Large intestine (tissue), 3 donors: ENCODE results near the gene KCNC4. TPM values are rescaled to one million over a fixed set of nuclear protein-coding genes. Genes with fewer than 3 reads are reported as not detected.

ENCODE experiments used
- DNase-seq, 2 donors: peaks; one replicate each; pipeline versions ENCODE4 v3.0.0 to v3.0.0-alpha.2; 2013
- H3K27ac ChIP-seq: one replicate; pipeline ENCODE4 v1.5.1; 2013; ENCODE audit warnings: low read length
- H3K27me3 ChIP-seq: 2 replicates; pipeline ENCODE4 v1.6.1; 2013; ENCODE audit warnings: low read length; ENCODE audit not compliant: control insufficient read depth, insufficient read depth
- H3K36me3 ChIP-seq: 2 replicates; pipeline ENCODE4 v1.6.1; 2013; ENCODE audit warnings: low read length; ENCODE audit not compliant: control insufficient read depth, insufficient read depth
- H3K4me1 ChIP-seq: one replicate; pipeline ENCODE4 v1.6.1; 2013; ENCODE audit warnings: low read length; ENCODE audit not compliant: control insufficient read depth, insufficient read depth
- H3K4me3 ChIP-seq: one replicate; pipeline ENCODE4 v1.5.1; 2013; ENCODE audit warnings: low read length
- H3K9me3 ChIP-seq: one replicate; pipeline ENCODE4 v1.6.1; 2013; ENCODE audit warnings: mild to moderate bottlenecking, low read depth, low read length, moderate library complexity; ENCODE audit not compliant: control insufficient read depth
- WGBS: methylation state at CpG from one replicate; pipeline ENCODE4 v1.1.5; 2013; ENCODE audit warnings: low lambda C conversion rate; ENCODE audit not compliant: insufficient coverage; 5-methylcytosine and 5-hydroxymethylcytosine counted together
- polyA plus RNA-seq: library from polyadenylated mRNA; unstranded; fragments of 120-200 nt; gene quantifications from one replicate; pipeline ENCODE4 v1.2.1, GENCODE V29; 2013

Gene KCNC4
- polyA plus RNA-seq, 1 donor = 3.5 TPM

GRCh38 chr1:110223127-110223526, 13.0 kb downstream of the KCNC4 start:
- no peaks in the 10 kb centered on the region for H3K36me3 ChIP-seq
- no peak for DNase-seq
- no peaks in the 10 kb centered on the region for H3K27me3 ChIP-seq
- H3K4me1 ChIP-seq = peaks cover 5% of the 10 kb centered on the region
- WGBS = no CpG with 5 or more reads among the region's 27 CpGs
- H3K27ac ChIP-seq = no peak overlapping the region
- H3K9me3 ChIP-seq = no peaks in the 10 kb centered on the region
- no peak overlapping the region for H3K4me3 ChIP-seq

GRCh38 chr1:110223581-110223980, 13.5 kb downstream of the KCNC4 start:
- Histone ChIP-seq H3K9me3 (no peaks in the 10 kb centered on the region), H3K27me3 (no peaks in the 10 kb centered on the region), H3K36me3 (no peaks in the 10 kb centered on the region), H3K4me1 (peaks cover 5% of the 10 kb centered on the region), H3K4me3 (no peak overlapping the region), H3K27ac (no peak overlapping the region)
- no peak for DNase-seq
- no CpG with 5 or more reads among the region's 17 CpGs for WGBS

DNA sequence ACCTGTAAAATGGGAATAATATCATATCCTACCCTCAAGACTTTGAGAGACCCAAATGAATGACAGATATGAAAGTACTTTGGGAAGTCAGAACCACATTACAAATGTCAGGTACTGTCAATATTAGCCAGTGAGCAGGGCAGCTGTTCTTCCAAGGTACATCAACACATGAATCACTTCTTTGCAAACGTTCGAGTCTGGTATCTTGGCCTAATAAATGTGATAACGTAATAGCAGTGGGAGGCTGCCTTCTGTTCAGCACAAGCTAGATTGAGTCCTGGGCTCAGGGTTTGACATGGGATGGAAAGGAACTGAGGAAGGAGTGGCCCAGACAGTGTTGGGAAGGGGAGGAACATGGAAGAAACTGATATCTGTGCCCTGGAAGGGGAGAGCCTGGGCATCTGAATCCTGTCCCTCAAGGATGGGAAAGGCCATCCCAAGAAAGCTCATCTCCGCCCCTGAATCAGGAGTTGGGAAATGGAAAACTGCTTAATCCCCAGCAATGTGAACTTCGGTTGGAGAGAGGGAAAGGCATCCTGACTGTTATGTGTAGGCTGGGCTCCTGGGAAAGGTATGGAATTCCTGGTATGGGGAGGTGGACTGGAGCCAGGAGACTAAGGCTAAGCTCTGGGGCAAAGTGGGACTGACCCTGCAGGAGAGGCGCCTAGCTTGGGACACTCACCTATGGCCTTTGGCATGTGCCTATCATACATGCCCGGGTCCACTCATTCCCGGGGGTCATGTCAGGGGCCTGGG, 14.3 kb downstream of the KCNC4 start:
- no peaks in the 10 kb centered on the region for H3K27me3 ChIP-seq
- H3K36me3 ChIP-seq = no peaks in the 10 kb centered on the region
- WGBS = no CpG with 5 or more reads among the region's 8 CpGs
- no peak for DNase-seq
- peaks cover 5% of the 10 kb centered on the region for H3K4me1 ChIP-seq
- H3K27ac ChIP-seq = no peak overlapping the region
- no peak overlapping the region for H3K4me3 ChIP-seq
- no peaks in the 10 kb centered on the region for H3K9me3 ChIP-seq

GRCh38 chr1:110225212-110225611, 15.1 kb downstream of the KCNC4 start:
- no CpG with 5 or more reads among the region's 7 CpGs for WGBS
- Histone ChIP-seq H3K36me3 (no peaks in the 10 kb centered on the region), H3K27ac (no peak overlapping the region), H3K4me3 (no peak overlapping the region), H3K27me3 (no peaks in the 10 kb centered on the region), H3K9me3 (no peaks in the 10 kb centered on the region), H3K4me1 (peaks cover 4% of the 10 kb centered on the region)
- peak in 1 of 2 donors; percentile 57 for DNase-seq

DNA sequence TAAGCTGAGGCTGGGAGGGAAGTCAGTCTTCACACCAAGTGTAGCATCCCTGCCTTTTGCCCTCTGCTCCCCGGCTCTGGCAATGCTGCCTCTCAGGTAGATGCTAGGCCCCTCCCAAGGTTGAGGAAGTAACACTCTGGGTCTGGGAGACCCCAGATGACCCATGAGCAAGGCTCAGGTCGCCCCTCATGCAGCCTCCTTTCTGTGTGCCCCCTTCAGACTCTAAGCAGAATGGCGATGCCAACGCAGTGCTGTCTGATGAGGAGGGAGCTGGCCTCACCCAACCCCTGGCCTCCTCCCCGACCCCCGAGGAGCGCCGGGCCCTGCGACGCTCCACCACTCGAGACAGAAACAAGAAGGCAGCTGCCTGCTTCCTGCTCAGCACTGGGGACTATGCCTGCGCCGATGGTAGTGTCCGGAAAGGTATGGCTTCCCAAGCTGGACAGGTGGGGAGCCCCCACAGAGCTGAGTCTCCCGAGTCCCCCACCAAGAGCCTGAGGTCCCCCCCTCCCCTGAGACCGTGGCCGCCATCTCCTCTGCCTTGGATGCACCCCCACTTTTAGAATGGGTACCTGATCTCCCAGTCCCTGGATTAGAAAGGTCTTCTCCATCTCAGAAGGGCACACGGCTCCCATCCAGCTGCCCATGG, 15.8 kb downstream of the KCNC4 start:
- H3K27ac ChIP-seq = no peak overlapping the region
- H3K4me3 ChIP-seq = no peak overlapping the region
- no peaks in the 10 kb centered on the region for H3K27me3 ChIP-seq
- WGBS = no CpG with 5 or more reads among the region's 18 CpGs
- DNase-seq = no peak
- H3K4me1 ChIP-seq = no peaks in the 10 kb centered on the region
- no peaks in the 10 kb centered on the region for H3K9me3 ChIP-seq
- no peaks in the 10 kb centered on the region for H3K36me3 ChIP-seq

GRCh38 chr1:110227774-110228173, 17.7 kb downstream of the KCNC4 start:
- WGBS = no CpG with 5 or more reads among the region's 12 CpGs
- no peaks in the 10 kb centered on the region for H3K4me1 ChIP-seq
- peaks cover 2% of the 10 kb centered on the region for H3K36me3 ChIP-seq
- no peak overlapping the region for H3K27ac ChIP-seq
- no peak overlapping the region for H3K4me3 ChIP-seq
- H3K9me3 ChIP-seq = no peaks in the 10 kb centered on the region
- DNase-seq = no peak
- H3K27me3 ChIP-seq = no peaks in the 10 kb centered on the region

DNA sequence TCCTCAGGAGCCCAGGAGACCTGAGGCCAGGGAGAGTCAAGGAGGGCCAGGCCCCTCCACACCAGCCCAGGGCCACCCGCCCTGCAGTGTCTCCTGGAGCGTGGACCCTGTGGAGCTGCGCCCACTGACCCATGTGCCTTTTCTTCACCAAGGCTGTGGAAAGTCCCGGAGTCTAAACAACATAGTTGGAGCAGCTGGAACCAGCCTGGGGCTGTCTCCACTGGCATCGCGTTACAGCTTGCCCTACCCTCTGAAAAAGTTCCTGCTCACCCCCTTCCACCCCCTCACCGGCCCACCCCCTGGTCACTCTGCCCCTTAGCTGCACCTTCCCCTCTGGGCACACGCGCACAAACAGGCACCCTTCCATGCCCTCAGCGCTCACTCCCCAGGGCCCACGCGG, 18.3 kb downstream of the KCNC4 start:
- no peaks in the 10 kb centered on the region for H3K4me1 ChIP-seq
- WGBS = no CpG with 5 or more reads among the region's 12 CpGs
- H3K4me3 ChIP-seq = no peak overlapping the region
- DNase-seq = no peak
- H3K27ac ChIP-seq = no peak overlapping the region
- no peaks in the 10 kb centered on the region for H3K9me3 ChIP-seq
- no peaks in the 10 kb centered on the region for H3K27me3 ChIP-seq
- peaks cover 2% of the 10 kb centered on the region for H3K36me3 ChIP-seq

- no peaks in the 10 kb centered on the region for H3K4me1 ChIP-seq
- WGBS = no CpG with 5 or more reads among the region's 9 CpGs
- DNase-seq = no peak
- H3K9me3 ChIP-seq = no peaks in the 10 kb centered on the region
- H3K36me3 ChIP-seq = peaks cover 2% of the 10 kb centered on the region
- no peaks in the 10 kb centered on the region for H3K27me3 ChIP-seq
- no peak overlapping the region for H3K4me3 ChIP-seq
- no peak overlapping the region for H3K27ac ChIP-seq
These were observed 18.8 kb downstream of the KCNC4 start for GRCh38 chr1:110228869-110229268.

DNA sequence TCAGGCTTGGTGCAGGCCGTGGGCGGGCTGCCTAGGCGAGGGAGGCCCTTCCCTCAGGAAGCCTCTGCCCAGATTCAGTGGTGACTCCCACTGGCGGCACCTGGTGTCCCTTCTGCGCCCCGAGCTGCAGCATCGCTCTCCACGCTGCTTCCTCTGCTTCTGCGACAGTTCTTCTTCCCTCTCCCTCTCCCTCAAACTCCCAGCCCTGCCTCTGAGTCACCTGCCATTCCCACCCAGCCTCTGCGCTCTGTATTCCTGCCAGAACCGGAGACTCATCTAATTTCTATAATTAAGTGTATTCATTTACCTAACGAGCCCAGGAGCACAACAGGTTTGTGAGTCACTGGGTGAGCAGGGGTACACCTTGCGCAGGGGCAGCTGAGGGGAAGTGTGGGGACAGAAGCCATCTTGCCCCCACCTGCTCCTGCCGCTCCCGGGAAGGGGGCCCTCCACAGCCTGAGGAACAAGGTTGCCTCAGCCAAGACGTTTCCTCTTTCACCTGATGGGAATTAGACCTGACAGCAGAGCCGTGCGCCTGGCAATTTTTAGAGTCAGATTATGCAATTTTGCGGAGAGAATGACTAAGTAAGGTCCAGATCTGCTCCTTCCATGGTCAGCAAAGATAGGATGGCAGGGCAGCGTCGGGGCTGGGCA, 19.4 kb downstream of the KCNC4 start:
- no peak overlapping the region for H3K27ac ChIP-seq
- H3K36me3 ChIP-seq = peaks cover 2% of the 10 kb centered on the region
- no peak overlapping the region for H3K4me3 ChIP-seq
- no peaks in the 10 kb centered on the region for H3K27me3 ChIP-seq
- DNase-seq = no peak
- WGBS = 95% methylated on average over 4 of the region's 21 CpGs
- no peaks in the 10 kb centered on the region for H3K9me3 ChIP-seq
- H3K4me1 ChIP-seq = no peaks in the 10 kb centered on the region

- Histone ChIP-seq H3K36me3 (peaks cover 2% of the 10 kb centered on the region), H3K9me3 (no peaks in the 10 kb centered on the region), H3K4me1 (no peaks in the 10 kb centered on the region), H3K27me3 (no peaks in the 10 kb centered on the region), H3K4me3 (no peak overlapping the region), H3K27ac (no peak overlapping the region)
- WGBS = no CpG with 5 or more reads among the region's 11 CpGs
- DNase-seq = no peak
These were observed 20.5 kb downstream of the KCNC4 start for GRCh38 chr1:110230381-110231199.
